LNCAP (cell line): ENCODE data around the gene SDF2L1.

Experiments used
- CTCF ChIP-seq: fragments of 450-650 bp; IDR thresholded peaks from 2 replicates; pipeline ENCODE4 v1.5.1; 2017; ENCODE audit warnings: mild to moderate bottlenecking

SDF2L1 gene

GRCh38 chr22:21602579-21602978 lies 39.5 kb upstream of the SDF2L1 start:
- TF ChIP-seq CTCF: no peak

GRCh38 chr22:21603973-21604372 lies 38.1 kb upstream of the SDF2L1 start:
- no peak for TF ChIP-seq CTCF

GRCh38 chr22:21605887-21606564 lies 36.1 kb upstream of the SDF2L1 start:
- TF ChIP-seq CTCF: no peak

GRCh38 chr22:21606775-21607174 lies 35.3 kb upstream of the SDF2L1 start:
- no peak for TF ChIP-seq CTCF

- no peak for TF ChIP-seq CTCF
These were observed 30.7 kb upstream of the SDF2L1 start for GRCh38 chr22:21611210-21611977.

GRCh38 chr22:21612858-21613257 lies 29.2 kb upstream of the SDF2L1 start:
- no peak for TF ChIP-seq CTCF

- no peak for TF ChIP-seq CTCF
These were observed 28.4 kb upstream of the SDF2L1 start for GRCh38 chr22:21613553-21614233.
